ENCODE results near the gene TACO1.

The TACO1 gene

DNA sequence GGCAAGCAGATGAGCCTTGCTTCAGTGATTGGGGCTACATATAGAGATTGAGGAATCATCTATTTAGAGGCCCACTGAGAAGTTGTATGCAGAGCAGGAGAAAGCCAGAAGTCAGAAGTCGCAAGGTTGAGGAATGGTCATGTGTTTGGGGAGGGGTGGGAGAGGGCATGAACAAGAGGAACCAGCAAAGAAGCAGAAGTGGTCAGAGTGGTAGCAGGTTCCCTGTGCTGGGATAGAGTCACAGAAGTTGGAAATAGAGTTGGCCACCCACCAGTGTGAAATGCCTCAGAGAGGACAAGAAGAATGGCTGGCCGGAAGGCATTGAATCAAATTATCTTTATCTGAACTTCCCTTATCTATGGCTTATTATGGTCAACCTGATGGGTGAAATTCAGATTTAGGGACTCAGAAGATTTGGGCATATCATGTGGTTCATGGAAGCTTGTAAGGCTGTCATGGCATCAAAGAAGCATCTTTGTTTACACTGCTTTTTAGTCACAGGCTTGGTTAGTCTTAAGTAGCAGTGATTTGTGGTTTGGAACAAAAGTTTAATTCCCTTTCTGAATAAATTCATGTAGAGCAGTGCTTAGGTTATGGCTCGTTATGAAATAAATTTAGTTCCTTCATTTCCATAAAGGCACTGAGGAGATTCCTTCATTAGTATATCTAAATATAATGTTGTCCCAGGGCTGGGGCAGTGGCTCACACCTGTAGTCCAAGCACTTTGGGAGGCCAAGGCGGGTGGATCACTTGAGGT, 41.2 kb downstream of the TACO1 start:
- DNase-seq: no peak

DNA sequence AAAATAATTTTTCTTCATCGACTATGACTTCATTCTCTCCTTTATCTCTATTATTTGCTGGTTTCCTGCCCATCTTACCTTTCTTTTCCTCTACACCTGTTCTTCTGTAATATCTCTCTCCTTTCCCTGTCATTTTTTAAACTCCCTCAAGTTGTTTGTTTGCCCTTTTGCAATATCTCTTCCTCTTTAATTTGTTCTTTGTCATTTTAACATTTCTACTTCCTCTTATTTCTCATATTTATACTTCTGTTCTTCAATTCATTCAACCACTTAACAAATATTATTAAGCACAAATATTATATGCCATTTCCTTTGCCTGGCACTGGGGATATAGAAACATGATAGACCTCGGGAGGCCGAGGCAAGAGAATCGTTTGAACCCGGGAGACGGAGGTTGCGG, 44.2 kb downstream of the TACO1 start:
- no peak for DNase-seq

DNA sequence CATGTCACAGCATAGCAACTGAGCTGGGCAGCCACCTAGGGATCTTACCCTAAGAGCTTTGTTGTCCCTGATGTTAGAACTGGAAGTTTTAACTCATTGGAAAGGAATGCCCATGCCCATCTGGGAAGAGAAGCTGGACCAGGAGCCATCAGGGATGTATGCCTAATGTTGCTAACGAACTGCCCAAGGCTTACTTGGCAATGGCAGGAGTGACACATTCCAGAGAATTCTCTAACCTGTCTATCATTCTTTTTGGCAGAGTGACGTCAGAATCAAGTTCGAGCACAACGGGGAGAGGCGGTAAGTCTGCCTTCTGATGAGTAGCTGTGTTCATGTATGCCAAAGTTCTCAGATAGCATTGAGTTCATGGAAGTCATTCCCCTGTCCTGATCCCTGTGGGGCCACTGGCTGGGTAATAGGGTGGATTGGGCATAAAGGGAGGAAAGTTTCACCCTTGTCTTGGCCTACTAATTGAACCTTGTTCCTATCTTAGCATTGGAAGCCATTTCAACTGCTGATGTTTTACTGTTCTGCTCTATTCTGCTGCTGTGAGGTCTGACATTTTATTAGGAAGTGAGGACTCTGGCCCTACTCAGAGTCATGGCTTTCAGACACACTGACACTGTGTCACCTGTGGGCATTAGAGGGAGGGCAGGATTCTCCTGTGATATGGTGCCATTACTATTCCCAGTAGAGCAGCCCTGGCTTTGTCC, 45.2 kb downstream of the TACO1 start:
- DNase-seq: no peak

DNA sequence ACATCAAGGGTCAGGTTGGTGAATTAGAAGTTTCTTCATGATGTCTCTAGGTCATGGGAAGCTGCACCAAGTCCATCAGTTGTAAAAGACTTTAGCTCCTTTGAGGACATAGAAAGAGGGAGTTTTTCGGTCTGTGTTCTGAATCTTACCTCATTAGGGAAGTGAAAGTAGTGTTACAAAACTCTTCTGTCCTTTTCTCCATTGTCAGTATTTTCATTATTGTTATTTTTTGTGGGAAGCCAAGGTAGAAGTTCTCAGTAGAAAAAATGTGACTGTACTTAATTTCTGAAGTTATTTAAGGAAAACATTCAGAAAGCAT, 45.8 kb downstream of the TACO1 start:
- DNase-seq: no peak

DNA sequence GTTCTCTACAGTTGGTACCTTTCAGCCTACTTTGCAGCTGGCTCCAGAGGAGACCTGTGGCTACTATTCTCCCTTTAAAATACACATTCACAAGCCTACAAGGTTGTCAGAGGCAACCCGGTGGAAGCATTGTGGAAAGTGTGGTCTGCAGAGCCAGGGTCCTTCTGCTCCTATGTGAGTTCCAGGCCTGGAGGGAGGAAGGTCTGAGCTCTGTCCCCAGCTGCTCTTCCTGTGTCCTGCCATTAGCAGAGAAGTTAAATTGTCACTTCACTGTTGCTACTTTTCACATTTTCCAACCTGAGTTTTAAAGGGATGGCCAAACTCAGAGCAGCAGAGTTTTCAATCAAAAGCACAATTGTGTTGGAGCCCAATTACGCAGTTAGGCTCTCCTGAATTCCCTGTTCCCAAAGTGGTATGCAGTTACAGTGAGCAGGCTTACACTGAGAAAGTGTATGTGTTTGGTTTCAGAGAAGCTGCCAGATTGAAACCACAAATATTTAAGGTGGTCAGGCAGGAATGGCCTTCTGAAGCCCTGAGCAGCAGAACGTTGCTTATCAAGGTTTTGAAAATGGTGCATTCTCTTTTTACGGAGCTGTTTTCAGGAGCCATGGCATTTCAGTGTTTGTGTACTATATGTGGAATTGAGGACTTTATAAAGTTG, 46.5 kb downstream of the TACO1 start:
- DNase-seq: no peak

DNA sequence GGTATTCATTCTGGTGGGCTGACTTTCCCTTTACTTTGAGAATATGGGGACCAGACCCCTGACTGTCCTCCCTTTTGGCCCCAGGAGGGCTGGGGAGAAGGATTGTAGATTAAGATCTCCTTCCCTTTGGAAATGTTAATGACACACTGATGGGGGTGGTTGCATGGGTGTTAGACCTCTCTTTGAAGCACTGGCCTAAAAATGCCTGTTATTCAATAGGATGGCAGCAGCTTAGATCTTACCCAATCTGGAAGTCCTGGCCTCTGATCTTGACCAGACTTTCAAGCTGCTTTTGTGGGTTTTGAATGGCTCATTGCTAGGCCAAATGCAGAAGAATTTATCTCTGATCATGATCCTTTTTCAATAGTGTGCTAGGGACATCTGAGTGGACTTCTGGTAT, 47.2 kb downstream of the TACO1 start:
- no peak for DNase-seq

DNA sequence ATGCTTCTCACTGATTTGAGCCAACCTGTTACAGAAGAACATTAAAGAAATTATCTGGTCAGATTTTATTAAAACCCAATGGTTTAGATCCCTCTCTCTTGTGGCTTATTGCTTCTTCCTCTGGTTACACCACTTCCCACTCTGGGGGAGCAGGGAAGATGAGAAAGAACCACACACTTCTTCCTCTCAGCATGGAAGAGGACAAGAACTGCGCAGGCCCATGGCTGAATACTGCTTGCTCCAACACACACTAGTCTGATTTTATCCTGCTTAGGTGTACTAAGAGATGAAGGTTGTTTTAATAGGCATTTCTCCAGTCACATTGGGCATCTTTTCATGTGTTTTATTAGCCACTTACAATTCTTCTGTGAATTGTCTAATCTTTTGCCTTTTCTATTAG, 49.1 kb downstream of the TACO1 start:
- no peak for DNase-seq

DNA sequence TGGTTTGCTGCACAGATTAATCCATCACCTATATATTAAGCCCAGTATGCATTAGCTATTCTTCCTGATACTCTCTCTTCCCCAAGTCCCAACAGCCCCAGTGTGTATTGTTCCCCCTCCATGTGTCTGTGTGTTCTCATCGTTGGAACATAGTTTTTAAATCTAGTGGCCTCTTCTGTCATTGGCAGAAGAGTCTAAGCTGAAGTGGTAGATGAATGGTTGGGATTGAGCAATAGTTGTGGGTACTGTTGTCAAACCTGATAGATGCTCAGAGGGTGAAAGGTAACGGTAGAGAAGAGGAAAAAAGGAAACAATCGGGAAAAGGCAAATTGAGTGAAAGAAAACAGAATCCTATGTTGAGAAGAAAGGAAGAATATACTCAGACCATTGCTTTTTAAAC, 51.4 kb downstream of the TACO1 start:
- no peak for DNase-seq

DNA sequence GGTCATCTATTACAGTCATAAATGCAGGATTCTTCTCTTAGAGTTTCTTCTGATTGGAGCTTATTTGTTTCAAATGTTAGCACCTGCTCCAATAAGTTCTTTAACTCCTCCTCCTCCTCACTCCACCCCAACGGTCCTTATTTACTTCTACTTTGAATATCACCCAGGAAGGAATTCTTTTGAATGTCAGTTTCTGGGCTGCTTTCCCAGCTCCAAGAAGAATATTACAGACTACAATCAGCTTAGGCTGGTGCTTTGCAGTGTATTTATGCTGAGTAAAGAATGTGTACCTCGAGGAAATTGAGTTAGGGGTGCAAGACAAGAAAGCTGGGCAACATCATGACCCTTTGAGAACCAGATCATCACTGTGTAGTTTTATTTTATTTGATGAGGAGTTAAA, 52.4 kb downstream of the TACO1 start:
- no peak for DNase-seq

DNA sequence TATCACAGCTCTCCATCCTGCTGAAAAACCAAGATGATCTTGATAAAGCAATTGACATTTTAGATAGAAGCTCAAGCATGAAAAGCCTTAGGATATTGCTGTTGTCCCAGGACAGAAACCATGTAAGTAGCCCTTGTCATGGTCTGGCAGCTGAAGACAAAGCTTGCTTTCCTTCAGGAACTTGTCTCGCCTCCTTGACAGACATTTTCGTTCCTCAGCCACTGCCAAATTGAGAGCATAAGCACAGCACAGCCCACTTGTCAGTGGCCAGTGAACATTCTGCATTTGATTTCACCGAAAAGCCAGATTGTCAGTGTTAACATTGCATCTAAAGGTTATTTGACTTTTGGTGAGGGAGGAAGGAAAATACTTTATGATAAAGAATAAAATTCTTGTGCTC, 57.1 kb downstream of the TACO1 start:
- DNase-seq: no peak
